GF-D8 (cell line): Measurements from ENCODE around the gene ATAT1.
A peak's percentile ranks its signal among the peaks of the same experiment; 100 is the strongest.

Experiments
- DNase-seq: peaks from one replicate; lab custom pipeline; 2025; lab: John Stamatoyannopoulos, UW

ATAT1 gene

GRCh38 chr6:30684386-30685156 lies 57.9 kb downstream of the ATAT1 start:
- DNase-seq = peak; percentile 43

GRCh38 chr6:30685157-30686008 lies 58.7 kb downstream of the ATAT1 start:
- no peak for DNase-seq

DNA sequence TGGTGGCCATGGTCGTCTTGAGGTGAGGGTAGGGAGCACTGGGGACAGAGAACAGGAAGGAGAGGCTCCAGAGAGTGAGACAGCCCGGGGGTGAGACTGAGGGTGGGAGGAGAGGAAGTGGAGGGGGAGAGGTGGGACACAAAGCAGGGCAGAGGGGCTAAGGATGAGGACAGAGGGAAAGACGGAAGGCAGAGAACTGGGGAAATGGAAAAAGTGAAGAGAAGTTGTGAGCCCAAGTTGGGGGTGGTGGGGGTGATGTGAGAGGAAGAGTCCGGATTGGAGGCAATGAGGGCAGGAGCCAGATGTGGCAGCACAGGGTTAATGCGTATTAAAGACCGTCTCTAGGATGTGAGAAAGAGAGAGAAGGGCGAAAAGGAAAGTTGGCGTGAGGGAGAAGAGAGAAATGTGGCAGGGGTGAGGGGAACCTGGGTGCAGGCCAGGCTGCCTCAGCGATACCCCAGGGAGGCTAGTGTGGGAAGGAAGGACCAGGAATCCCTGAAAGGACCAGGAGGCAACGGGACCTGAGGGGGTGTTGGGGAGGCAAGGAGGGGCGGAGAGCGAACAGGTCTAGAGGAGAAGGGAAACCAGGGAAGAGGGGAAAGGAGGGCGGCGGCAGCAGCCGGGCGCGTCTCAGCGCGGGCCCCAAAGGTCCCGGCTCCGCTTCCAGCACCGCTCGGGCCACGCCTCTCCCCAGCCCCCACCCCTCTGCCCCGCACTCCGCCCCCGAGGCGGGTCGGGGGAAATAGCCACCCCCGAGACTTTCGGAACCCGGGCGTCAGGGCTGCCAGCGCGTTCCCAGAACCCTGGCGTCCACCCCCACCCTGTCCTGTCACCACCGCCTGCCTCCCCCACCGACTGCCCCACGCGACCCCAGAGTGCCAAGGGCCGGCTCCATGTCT lies 59.6 kb downstream of the ATAT1 start, which contains the start of gene PPP1R18:
TSS of gene PPP1R18 (minus strand) at position 637 of the 899 bp plus-strand sequence. CDS start at position 10, 627 bp downstream.
- DNase-seq = no peak

DNA sequence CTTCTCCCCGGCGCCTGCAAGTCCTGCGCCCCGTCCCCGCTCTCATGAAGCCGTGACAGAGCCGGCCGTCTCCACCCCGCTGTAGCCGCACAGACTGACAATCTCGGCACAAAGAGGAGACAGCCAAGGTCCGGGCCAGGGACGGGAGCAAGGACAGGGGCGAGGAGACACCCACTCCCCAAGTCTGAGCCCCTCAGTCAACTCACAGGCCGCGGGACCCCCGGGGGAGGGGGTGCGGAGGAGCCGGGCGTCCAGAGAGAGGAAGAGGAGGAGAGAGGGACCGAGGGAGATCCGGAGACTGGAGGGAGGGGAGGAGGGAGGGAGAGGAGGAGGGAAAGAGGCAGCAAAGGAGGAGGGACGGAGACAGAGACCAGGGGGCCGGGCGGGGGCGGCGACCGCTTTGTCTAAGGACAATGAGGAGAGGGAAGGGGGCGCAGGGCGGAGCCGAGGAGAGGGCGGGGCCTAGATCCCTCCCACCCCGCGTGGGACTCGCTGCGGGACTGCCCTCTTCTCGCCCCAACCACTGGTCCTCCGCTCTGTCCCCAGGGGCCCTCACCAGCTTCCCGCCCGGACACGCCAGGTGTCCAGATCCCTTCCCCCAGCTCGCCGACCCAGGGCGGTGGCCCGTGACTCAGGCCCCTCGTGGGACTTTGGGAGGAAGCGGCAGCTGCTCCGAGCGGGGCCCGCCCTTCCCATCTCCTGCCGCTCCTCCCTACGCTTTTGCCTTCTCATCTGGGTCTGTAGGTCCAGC lies 60.4 kb downstream of the ATAT1 start:
- DNase-seq = peak; percentile 82

DNA sequence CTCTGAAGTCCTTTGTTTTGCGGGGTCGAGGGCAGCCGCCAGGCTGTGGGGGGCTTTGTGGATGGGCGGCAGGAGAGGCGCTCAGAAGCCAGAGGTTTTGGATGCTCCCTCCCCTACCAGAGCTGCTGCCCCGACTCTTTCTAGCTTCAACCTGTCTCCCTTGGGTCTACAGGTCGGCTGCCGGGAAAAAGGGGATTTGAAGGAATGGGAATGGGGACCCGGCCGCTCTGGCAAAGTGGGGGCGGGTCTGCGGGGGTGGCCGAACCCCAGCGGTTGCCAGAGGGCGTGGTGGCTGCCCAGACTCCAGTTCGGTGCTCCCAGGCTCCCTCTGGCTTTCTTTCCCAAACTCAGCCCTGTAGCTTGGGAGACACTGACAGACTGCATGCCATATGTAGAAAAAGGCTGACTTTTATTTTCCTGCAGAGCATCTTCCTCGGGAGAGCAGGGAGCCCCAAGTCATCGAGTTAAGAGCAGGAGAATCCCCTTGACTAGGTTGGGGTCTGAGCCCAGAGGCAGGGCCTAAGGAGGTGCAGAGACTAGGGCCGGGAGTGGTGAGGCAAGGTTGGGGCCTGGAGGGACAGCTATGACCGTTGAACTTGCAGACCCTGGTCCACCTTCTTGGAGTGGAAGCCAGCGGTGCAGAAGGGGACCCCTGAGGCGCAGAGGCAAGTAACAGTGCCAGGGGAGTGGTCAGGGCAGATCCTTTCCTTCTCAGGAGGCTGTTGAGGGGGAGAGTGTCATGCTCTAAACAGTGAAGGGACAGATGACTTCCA lies 61.2 kb downstream of the ATAT1 start:
- no peak for DNase-seq

GRCh38 chr6:30688569-30688968 lies 61.9 kb downstream of the ATAT1 start:
- no peak for DNase-seq

DNA sequence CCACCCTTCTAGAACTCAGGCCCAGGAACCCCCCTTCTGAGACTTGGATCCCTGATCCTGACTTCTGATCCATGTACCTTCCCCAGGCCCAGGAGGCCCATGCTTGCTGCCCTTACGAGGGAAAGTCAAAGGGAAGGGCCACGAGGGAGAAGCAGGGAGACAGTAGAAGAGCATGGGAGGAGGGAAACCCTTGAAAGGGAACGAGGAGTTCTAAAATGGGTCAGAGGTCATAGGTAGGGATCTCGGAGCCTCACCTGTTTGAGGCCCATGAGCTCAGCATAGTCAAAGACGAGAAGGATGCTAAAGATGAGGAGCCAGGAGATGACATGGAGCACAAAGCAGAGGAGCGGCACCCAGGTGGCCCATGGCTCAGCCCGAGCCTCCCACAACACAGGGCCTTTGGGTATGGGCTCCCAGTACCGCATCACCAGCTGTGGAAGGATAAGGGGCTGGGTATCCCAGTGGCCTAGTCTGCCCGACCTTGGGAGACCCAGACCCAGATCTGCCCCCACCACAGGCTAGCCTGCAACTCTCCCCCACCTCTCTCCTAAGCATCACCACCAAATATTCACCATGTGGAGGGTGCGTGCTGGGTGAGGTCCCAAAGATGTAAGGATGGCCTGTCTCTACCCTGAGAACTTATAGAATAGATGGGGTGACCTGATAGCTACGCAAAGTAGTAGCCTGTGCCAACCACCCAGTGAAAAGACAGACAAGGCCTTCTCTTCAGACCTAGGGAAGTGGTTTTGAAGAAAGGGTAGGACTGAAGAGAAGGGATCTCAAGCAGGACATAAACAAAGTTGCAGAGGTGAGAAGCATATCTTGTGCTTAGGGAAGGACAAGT lies 62.6 kb downstream of the ATAT1 start:
- no peak for DNase-seq

- no peak for DNase-seq
Observed at GRCh38 chr6:30689985-30690384, 63.3 kb downstream of the ATAT1 start.

GRCh38 chr6:30690403-30691207 lies 63.9 kb downstream of the ATAT1 start, which contains the start of gene NRM:
TSS of gene NRM (minus strand) at chr6:30690984. CDS start at chr6:30690974, 10 bp downstream.
- DNase-seq = peak; percentile 75

DNA sequence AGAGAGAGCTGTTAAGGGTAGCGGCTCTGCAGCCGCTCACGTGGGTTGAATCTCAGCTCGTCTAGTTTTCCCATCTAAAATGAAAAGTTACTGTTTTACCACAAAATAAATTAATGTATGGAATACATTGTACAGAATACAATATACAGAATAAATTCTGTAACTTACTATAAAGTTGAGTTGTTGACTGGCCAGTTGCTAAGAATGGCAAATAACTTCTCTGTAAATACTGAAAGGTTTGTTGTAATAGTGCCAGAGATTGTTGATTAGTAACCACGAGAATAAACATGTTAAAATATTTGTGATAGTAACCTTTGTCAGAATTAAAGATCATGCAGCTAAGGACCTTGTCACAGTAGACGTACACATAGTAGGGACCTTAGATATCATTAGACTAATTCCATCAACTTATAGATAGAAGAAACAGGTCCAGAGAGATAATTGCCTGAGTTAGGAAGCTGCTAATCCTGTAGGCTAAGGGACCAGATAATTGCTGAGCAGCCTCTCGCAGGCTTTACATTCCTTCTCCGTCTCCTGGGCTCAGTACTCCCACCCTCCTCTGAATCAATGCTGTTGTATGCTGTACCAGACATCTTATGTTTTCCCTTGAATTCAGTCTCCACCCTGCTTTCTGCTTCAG lies 64.7 kb downstream of the ATAT1 start:
- DNase-seq = no peak
